HCT116 (cell line): ENCODE results near the gene CDYL. TPM values are rescaled to one million over a fixed set of nuclear protein-coding genes. Genes with fewer than 3 reads are reported as not detected.

Source experiments
- ATAC-seq: fragments of 200-7000 bp; cut with Tn5 transposase; 2 replicates; pipeline ENCODE4 v1.9.1; 2020; ENCODE audit warnings: mild to moderate bottlenecking, moderate library complexity
- BruUV-seq: library from RNA; stranded (reverse); fragments of 400-500 nt; replicated peaks from 2 replicates; lab custom pipeline; 2021; lab: Mats Ljungman, UMichigan
- CTCF ChIA-PET: fragments of 300-600 bp; sonication (Branson Sonifier 250); formaldehyde crosslinking; loops from one replicate; lab custom pipeline; 2021; ENCODE audit warnings: antibody characterized with exemption; lab: Charles Lee
- POLR2A ChIA-PET: fragments of 300-600, 350-600 bp; sonication (Branson Sonifier 250); formaldehyde crosslinking; loops from one replicate; lab custom pipeline; 2021; ENCODE audit warnings: antibody characterized with exemption; lab: Charles Lee
- RAD21 ChIA-PET, 2 experiments: fragments of 300-600 bp; sonication (Branson Sonifier 250); formaldehyde crosslinking; loops; one replicate each; lab custom pipeline; 2023; ENCODE audit warnings: low total read pairs in 2 of 2; ENCODE audit not compliant: uncharacterized antibody in 2 of 2, unreplicated experiment in 2 of 2, low non-redundant PET in 1 of 2; lab: Charles Lee
- DNase-seq: peaks from one replicate; pipeline ENCODE4 v3.0.0-alpha.2; 2010; ENCODE audit warnings: low read depth, low spot score
- H2AFZ ChIP-seq: fragments of 200-600 bp; shearing (Covaris generic), sonication (generic); 2 replicates; pipeline ENCODE4 v1.6.1; 2017; ENCODE audit warnings: low read depth, mixed run types, mixed read lengths, antibody characterized with exemption, low read length; ENCODE audit not compliant: poor library complexity, severe bottlenecking
- H3K27ac ChIP-seq: 2 replicates; pipeline ENCODE4 v1.5.1; 2012; ENCODE audit warnings: low read depth, low read length
- H3K27me3 ChIP-seq: fragments of 200-600 bp; sonication (generic); 2 replicates; pipeline ENCODE4 v1.6.1; 2016; ENCODE audit warnings: mixed run types, low read length, mixed read lengths; ENCODE audit not compliant: insufficient read depth
- H3K36me3 ChIP-seq, 2 experiments: fragments of 200-500 bp in 1 of 2; fragments of 200-600 bp in 1 of 2; sonication (Bioruptor generic) in 1 of 2; sonication (generic) in 1 of 2; 2 replicates each; pipeline versions ENCODE4 v1.5.1 to v1.6.1; 2014 to 2016; ENCODE audit warnings: low read length in 2 of 2, inconsistent platforms in 1 of 2, mixed read lengths in 1 of 2, mixed run types in 1 of 2; ENCODE audit not compliant: insufficient read depth in 2 of 2, control insufficient read depth in 1 of 2
- H3K4me1 ChIP-seq, 2 experiments: fragments of 200-600 bp in 1 of 2; sonication (generic) in 1 of 2; 2 replicates each; pipeline versions ENCODE4 v1.5.1 to v1.6.1; 2012 to 2017; ENCODE audit warnings: low read length in 2 of 2, inconsistent platforms in 1 of 2, mild to moderate bottlenecking in 1 of 2, mixed read lengths in 1 of 2, mixed run types in 1 of 2, moderate library complexity in 1 of 2; ENCODE audit not compliant: insufficient read depth in 2 of 2, control insufficient read depth in 1 of 2
- H3K4me2 ChIP-seq: fragments of 200-600 bp; sonication (generic); 2 replicates; pipeline ENCODE4 v1.6.1; 2017; ENCODE audit warnings: mixed run types, low read length, mixed read lengths
- H3K4me3 ChIP-seq, 2 experiments: fragments of 200-600 bp in 1 of 2; sonication (generic) in 1 of 2; replicated peaks in 1 of 2; 2 replicates each; pipeline ENCODE4 v1.5.1; 2011 to 2016; ENCODE audit warnings: low read length in 2 of 2, control low read depth in 1 of 2, low read depth in 1 of 2, mild to moderate bottlenecking in 1 of 2, mixed read lengths in 1 of 2, mixed run types in 1 of 2
- H3K79me2 ChIP-seq: fragments of 200-600 bp; sonication (generic); 2 replicates; pipeline ENCODE4 v1.6.1; 2017; ENCODE audit warnings: mild to moderate bottlenecking, mixed run types, low read length, moderate library complexity, mixed read lengths; ENCODE audit not compliant: insufficient read depth
- H3K9ac ChIP-seq: fragments of 200-600 bp; sonication (generic); 2 replicates; pipeline ENCODE4 v1.6.1; 2016; ENCODE audit warnings: low read length, mixed read lengths
- H3K9me2 ChIP-seq: fragments of 200-600 bp; sonication (generic), shearing (Covaris generic); 2 replicates; pipeline ENCODE4 v1.6.1; 2017; ENCODE audit warnings: mixed run types, mild to moderate bottlenecking, moderate library complexity; ENCODE audit not compliant: insufficient read depth
- H3K9me3 ChIP-seq, 2 experiments: fragments of 200-500 bp in 1 of 2; fragments of 200-600 bp in 1 of 2; sonication (Bioruptor generic) in 1 of 2; sonication (generic) in 1 of 2; 2 replicates each; pipeline ENCODE4 v1.6.1; 2014 to 2017; ENCODE audit warnings: low read length in 2 of 2, mixed read lengths in 2 of 2, inconsistent platforms in 1 of 2, low read depth in 1 of 2, mild to moderate bottlenecking in 1 of 2, mixed run types in 1 of 2, moderate library complexity in 1 of 2; ENCODE audit not compliant: control insufficient read depth in 1 of 2, insufficient read depth in 1 of 2
- H4K20me1 ChIP-seq: fragments of 200-600 bp; sonication (generic), shearing (Covaris generic); 2 replicates; pipeline ENCODE4 v1.6.1; 2017; ENCODE audit warnings: mixed run types, mild to moderate bottlenecking, moderate library complexity; ENCODE audit not compliant: insufficient read depth
- CEBPB ChIP-seq: IDR thresholded peaks from 2 replicates; pipeline ENCODE4 v1.6.1; 2012; ENCODE audit warnings: low read depth
- EZH2 ChIP-seq: fragments of 200-600 bp; sonication (generic); IDR thresholded peaks from 2 replicates; pipeline ENCODE4 v1.6.1; 2017; ENCODE audit warnings: antibody characterized with exemption, mixed run types
- JUND ChIP-seq: IDR thresholded peaks from 2 replicates; pipeline ENCODE4 v1.6.1; 2012
- POLR2AphosphoS5 ChIP-seq: IDR thresholded peaks from 2 replicates; pipeline ENCODE4 v1.6.1; 2011; ENCODE audit warnings: mild to moderate bottlenecking, low read depth, low read length, moderate library complexity
- SIN3A ChIP-seq: IDR thresholded peaks from 2 replicates; pipeline ENCODE4 v1.6.1; 2012; ENCODE audit warnings: low read depth
- SP1 ChIP-seq: IDR thresholded peaks from 2 replicates; pipeline ENCODE4 v1.6.1; 2012; ENCODE audit warnings: low read depth
- TCF7L2 ChIP-seq: IDR thresholded peaks from 2 replicates; pipeline ENCODE4 v1.7.0; 2011; ENCODE audit warnings: borderline replicate concordance, inconsistent platforms; ENCODE audit not compliant: insufficient read depth, insufficient read length; ENCODE audit errors: extremely low read depth
- ZNF274 ChIP-seq: fragments of 200-500 bp; sonication (Bioruptor generic); IDR thresholded peaks from 2 replicates; pipeline ENCODE4 v1.6.1; 2014; ENCODE audit warnings: mild to moderate bottlenecking, low read depth, low read length, inconsistent platforms
- intact Hi-C: fragments of 100-400 bp; cut with micrococcal nuclease; formaldehyde crosslinking; loops from 2 replicates; pipeline ENCODE4 v1.10.0; 2022
- total RNA-seq: library from RNA; stranded (reverse); gene quantifications from one replicate; pipeline ENCODE4 v1.2.1, GENCODE V29; 2021; ENCODE audit not compliant: unreplicated experiment
- TF ChIP-seq, protein P1 (sequence below): IDR thresholded peaks from 2 replicates; pipeline ENCODE4 v1.6.1; 2012
- TF ChIP-seq, protein P2 (sequence below): IDR thresholded peaks from 2 replicates; pipeline ENCODE4 v1.6.1; 2011; ENCODE audit warnings: mild to moderate bottlenecking, low read length, moderate library complexity; ENCODE audit not compliant: insufficient replicate concordance; ENCODE audit errors: extremely low read depth

Gene CDYL
- total RNA-seq, 1 experiment from 2014 or later, result 42.6 TPM

DNA sequence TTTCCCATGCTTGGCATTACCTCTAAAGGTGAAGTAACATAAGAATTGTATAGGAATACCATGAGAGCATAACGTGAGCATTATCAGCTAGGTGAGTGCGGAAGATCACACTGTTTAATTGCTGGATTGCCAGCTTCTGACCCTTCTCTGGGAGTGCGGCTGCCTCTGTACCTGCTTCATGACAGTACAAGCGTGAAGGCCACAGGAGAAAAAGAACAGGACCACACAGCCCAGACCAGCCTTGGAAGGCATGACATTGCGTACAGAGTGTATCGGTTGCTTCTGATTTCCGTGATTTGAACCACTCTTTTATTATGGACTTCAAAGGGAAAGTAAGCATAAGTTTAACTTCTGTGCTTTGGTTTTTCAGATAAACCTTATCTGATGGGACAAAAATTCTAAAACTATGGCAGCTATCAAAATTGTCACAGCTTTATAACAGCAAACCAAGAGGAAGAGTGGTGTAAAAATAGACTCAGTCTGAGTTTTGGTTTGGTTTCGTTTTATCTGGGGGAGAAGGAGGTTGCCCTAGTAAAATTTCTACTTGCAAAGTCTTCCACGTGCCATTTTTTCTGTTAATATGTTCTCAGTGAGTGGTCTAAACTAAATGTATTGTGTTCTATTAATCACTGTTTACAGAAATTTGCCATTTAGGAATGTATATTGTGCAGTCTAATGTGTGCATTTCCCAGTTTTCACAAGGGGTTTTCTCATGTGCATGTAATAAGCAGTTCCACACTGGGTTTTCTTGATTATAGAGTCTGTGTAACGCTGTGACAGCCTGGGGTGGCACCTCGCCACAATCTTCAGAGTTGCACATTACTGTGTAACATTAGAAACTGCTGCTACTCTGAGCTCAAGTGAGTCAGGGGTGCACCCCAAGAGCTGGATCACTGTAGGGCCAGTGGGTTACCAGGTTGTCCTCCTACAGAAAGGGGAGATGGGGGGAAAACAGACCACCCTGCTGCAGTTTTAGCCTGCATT, 130.4 kb downstream of the CDYL start:
- ATAC-seq, result no peak
- BruUV-seq, result no TSS peak
- TF ChIP-seq SIN3A, result no peak
- no peak overlapping the region for H3K4me2 ChIP-seq
- H3K9me2 ChIP-seq, result no peaks in the 10 kb centered on the region
- intact Hi-C loops, result no loop called here
- DNase-seq, result no peak
- no peak overlapping the region for H3K4me3 ChIP-seq
- ChIA-PET POLR2A (no interaction called here), RAD21 (no interaction called here), CTCF (interaction anchor here (1.1 kb wide), 1 partner anchor 10 kb away, joined by 3 read pairs; no protein-coding TSS in a partner anchor)
- no peaks in the 10 kb centered on the region; the same call in 1 of the 2 replicates for H4K20me1 ChIP-seq
- no peak overlapping the region for H3K27ac ChIP-seq
- no peaks in the 10 kb centered on the region for H3K9me3 ChIP-seq
- H3K27me3 ChIP-seq, result no peaks in the 10 kb centered on the region
- H3K9ac ChIP-seq, result no peak overlapping the region
- no peak overlapping the region for H2AFZ ChIP-seq
- H3K79me2 ChIP-seq, result peaks cover 41% of the 10 kb centered on the region; the same call in 1 of the 2 replicates
- no peaks in the 10 kb centered on the region for H3K4me1 ChIP-seq
- H3K36me3 ChIP-seq, result no peaks in the 10 kb centered on the region

DNA sequence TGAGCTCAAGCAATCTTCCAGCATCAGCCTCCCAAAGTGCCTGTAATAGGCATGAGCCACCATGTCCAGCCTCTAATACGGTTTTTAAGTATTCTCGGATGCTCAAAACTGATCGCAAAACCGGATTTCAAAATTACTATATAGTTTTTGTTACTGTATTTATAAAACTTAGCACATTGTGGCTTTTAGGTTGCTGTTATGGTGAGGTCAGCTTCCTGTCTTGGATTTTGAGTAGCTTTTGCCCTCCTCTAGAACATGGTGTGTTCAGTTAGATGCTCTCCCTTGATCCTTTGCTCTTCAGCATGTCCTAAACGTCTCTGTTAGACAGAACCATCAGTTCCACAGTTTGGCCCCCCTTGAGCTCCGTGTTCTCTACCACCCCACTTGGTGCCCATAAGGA, 131.4 kb downstream of the CDYL start:
- Histone ChIP-seq H3K9me2 (no peaks in the 10 kb centered on the region), H3K9me3 (no peaks in the 10 kb centered on the region), H4K20me1 (no peaks in the 10 kb centered on the region; the same call in 1 of the 2 replicates), H3K27ac (no peak overlapping the region), H3K9ac (no peak overlapping the region), H3K27me3 (no peaks in the 10 kb centered on the region), H3K79me2 (peaks cover 49% of the 10 kb centered on the region), H3K4me1 (no peaks in the 10 kb centered on the region; a peak in 1 of 4 replicates), H3K4me2 (no peak overlapping the region), H2AFZ (no peak overlapping the region), H3K36me3 (no peaks in the 10 kb centered on the region), H3K4me3 (no peak overlapping the region)
- BruUV-seq, result no TSS peak
- POLR2A ChIA-PET, result no interaction called here
- ATAC-seq, result no peak
- DNase-seq, result no peak
- RAD21 ChIA-PET, result no interaction called here
- intact Hi-C loops, result no loop called here
- TF ChIP-seq CEBPB (no peak), TCF7L2 (no peak), EZH2 (no peak), SP1 (no peak), ZNF274 (no peak), JUND (no peak), POLR2AphosphoS5 (no peak)
- TF ChIP-seq, protein P1, sequence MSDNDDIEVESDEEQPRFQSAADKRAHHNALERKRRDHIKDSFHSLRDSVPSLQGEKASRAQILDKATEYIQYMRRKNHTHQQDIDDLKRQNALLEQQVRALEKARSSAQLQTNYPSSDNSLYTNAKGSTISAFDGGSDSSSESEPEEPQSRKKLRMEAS, result no peak
- TF ChIP-seq, protein P2, sequence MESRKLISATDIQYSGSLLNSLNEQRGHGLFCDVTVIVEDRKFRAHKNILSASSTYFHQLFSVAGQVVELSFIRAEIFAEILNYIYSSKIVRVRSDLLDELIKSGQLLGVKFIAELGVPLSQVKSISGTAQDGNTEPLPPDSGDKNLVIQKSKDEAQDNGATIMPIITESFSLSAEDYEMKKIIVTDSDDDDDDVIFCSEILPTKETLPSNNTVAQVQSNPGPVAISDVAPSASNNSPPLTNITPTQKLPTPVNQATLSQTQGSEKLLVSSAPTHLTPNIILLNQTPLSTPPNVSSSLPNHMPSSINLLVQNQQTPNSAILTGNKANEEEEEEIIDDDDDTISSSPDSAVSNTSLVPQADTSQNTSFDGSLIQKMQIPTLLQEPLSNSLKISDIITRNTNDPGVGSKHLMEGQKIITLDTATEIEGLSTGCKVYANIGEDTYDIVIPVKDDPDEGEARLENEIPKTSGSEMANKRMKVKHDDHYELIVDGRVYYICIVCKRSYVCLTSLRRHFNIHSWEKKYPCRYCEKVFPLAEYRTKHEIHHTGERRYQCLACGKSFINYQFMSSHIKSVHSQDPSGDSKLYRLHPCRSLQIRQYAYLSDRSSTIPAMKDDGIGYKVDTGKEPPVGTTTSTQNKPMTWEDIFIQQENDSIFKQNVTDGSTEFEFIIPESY, result no peak
- TF ChIP-seq, all 23 proteins: peak for 0
- CTCF ChIA-PET, result no interaction called here
